NCI-H82 treated with DMSO at 0.1 percent for 48 hours (cell line): Measurements from ENCODE around the gene RBM28.

Experiments
- DNase-seq: peaks from one replicate; lab custom pipeline; 2025; ENCODE audit not compliant: unreplicated experiment; lab: John Stamatoyannopoulos, UW

Gene RBM28, protein sequence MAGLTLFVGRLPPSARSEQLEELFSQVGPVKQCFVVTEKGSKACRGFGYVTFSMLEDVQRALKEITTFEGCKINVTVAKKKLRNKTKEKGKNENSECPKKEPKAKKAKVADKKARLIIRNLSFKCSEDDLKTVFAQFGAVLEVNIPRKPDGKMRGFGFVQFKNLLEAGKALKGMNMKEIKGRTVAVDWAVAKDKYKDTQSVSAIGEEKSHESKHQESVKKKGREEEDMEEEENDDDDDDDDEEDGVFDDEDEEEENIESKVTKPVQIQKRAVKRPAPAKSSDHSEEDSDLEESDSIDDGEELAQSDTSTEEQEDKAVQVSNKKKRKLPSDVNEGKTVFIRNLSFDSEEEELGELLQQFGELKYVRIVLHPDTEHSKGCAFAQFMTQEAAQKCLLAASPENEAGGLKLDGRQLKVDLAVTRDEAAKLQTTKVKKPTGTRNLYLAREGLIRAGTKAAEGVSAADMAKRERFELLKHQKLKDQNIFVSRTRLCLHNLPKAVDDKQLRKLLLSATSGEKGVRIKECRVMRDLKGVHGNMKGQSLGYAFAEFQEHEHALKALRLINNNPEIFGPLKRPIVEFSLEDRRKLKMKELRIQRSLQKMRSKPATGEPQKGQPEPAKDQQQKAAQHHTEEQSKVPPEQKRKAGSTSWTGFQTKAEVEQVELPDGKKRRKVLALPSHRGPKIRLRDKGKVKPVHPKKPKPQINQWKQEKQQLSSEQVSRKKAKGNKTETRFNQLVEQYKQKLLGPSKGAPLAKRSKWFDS

GRCh38 chr7:128343554-128344430 lies at the start of gene RBM28:
Gene RBM28 (minus strand): TSS chr7:128343908. CDS start chr7:128343793, 115 bp downstream.
- DNase-seq: peak; percentile 73

- DNase-seq: no peak
These were observed 49.0 kb upstream of the RBM28 start for GRCh38 chr7:128392446-128393327.

DNA sequence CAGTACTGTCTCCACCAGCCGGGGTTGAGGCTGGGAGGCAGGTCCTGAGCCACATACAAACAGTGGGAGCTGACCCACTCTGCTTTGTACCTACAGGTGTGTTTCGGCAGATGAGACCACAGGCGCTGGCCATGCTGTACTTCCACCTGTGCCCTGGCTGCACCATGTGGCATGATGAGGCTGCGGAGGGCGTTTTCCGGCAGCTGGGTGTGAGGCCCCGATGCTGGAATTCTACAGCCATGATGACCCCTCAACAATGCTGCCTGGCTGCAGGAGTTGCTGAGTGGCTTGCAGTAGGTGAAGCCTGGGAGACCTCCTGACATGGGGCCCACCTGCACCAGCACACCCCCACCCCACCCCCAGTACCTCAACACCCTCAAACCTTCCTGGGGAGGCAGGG lies 48.1 kb upstream of the RBM28 start:
- DNase-seq: no peak

DNA sequence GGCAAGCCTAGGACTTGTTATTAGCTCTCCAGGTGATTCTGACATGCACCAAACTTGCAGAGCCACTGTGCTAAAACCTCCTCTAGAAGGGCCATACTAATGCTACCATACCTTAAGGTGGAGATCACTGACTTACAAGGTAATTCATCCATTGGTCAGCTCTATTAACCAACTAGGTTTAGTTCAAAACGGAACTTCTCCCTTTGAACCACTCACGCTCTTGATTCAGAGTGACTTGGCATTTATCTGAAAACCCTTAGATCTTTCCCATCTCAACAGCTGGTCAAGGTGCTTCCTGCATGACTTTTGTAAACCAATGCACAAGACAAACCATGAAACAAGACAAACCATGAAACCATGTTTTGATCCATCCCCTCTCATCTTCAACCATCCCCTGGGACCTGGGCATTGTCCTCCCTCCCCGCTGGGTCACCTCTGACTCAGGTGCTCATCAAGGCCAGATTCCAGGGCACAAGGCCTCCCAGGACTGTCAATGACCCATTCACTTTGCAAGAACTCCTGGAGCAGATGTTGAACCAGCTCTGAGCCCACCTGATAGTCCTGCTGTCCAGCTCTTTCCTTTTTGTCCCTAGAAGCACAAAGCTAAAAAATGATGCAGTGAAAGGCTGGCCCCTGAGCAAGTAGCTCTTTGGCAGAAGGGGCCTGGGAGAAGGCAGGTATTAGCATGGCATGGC lies 47.3 kb upstream of the RBM28 start:
- no peak for DNase-seq

DNA sequence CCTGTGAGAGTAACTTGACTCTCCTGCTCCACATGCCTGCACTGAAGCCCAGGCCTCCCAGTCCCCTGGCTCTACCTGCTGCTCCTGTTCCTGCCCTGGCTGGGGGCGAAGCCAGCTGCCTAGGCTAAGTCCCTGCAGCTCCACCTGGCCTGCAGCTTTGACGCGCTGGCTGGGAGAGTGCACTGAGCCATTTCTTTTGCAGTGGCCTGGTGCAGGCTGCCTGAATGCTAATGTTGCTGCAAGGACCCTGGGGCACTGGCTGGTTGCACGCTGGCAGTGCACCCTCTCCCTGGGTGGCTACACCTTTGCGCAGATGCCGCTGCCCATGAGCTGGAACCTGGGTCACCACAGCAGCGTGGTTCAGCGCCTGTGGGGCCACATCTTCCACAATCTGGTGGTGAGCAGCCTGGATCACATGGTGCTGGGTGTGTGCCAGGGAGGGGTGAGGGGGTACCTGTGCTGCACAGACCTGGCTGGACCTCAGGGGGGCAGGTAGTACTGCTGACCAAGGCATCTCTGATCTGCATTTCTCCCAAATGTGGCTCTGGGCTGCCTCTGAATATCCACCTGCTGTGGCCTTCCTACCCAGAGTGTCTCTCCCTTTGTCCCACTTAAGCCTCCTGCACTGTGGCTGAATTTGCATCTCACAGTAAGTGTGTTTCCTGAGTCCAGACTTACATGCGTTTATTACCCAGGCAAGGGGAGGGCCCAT lies 46.1 kb upstream of the RBM28 start:
- DNase-seq: no peak

- DNase-seq: no peak
These were observed 45.4 kb upstream of the RBM28 start for GRCh38 chr7:128389085-128389617.

- DNase-seq: no peak
These were observed 44.4 kb upstream of the RBM28 start for GRCh38 chr7:128388145-128388485.

DNA sequence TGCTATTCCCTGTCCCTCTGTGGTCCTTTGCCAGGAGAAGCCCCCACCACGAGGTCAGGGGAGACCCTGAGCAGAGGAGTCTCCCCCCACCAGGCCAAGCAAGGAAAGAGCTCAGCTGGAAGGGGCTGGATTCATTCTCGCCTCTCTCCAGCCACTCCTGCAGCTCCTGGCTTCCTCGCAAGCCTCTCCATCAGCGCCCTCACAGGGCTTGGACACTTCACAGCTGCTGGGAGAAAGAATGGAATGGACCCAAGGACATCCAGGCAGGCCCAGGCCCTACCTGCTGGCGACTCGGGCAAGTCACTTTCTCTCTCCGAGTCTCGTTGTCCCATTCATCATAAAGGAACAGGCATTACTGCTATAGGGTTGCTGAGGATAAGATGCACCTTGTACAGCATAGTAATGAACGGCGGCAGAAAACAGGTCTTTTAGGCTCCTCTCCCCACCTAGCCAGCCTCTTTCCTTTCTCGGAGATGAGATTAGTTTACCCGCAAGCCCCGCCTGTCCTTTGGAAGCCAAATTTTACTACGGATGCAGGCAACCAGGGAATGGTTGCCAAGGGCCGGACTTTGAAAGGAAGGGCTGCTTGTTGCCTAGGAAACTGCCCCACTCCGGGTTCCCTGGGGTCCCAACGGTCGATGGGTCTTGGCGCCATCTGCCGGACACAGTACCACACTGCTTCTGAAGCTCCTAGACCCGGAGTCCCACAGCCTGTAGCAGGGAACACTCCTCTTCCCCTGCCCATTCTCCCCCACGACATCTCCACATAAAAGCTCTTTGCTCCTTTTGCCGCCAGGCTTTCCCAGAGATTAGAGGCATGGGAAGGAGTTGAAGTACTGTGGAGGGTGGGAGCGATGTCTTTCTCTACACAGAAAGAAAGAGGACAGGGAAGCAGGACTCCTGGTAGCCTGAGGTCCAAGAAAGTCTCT lies 43.8 kb upstream of the RBM28 start:
- DNase-seq: peak; percentile 44

DNA sequence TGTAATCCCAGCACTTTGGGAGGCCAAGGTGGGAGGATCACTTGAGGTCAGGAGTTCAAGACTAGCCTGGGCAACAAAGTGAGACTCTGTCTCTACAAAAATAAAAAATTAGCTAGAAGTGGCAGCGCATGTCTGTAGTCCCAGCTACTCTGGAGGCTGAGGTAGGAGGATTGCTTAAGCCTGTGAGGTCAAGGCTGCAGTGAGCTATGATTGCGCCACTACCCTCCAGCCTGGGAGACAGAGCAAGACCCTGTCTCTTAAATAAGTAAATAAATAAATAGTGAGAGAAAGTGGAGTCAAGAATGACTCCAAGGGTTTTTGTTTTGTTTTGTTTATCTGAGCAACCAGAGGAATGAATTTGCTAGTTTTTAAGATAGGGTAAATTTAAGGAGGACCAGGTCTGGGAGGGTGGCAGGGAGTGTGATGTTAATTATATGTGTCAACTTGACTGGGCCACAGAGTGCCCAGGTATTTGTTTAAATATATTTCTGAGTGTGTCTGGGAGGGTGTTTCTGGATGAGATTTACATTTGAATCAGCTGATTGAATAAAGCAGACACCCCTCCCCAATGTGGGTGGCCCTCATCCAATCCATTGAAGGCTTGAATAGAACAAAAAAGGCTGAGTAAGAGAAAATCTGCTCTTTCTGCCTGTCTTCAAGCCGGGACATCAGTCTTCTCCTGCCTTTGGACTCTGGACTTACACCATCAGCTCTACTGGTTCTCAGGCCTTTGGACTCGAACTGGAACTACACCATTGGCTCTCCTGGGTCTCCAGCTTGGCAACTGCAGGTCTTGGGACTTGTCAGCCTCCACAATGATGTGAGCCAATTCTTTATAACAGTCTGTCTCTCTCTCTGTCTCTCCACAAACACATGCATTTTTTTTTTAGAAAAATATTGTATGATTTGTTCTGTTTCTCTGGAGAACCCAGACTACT lies 42.5 kb upstream of the RBM28 start:
- DNase-seq: no peak

DNA sequence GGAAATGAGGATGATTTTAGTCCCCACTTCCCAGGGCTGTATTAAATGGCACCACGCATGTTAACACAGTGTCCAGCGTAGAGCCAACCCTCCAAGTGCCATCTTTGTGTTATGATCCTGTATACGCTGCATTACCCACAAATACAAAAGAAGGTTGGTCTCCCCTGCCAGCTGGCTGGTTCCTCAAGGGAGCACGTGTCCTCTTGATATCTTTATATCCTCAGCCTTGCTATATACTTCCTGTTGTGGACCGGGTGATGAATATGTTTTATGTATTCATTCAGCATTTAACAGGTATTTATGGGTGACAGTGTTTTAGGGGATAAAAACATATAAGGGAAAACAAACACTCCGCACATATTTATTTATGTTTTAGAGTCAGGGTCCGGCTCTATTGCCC lies 41.0 kb upstream of the RBM28 start:
- no peak for DNase-seq

DNA sequence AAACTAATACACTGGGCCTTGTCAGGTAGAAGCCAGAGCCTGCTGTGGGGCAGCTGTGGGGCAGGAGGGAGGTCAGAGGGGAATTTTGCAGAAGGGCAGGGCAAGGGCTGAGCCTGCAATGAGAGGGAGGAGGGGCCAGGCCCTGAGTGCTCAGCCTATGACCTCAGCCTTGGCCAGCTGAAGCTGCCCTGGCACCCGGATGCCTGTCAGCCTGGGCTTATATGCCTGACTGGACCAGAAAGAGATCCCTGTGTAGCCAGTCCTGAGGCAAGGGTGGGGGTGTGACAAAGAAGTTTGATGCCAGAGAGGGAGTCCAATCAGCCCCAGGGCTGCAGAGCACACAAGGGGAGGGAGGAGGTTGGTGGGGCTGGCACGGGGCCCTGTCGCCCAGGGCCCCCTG lies 40.1 kb upstream of the RBM28 start:
- no peak for DNase-seq

DNA sequence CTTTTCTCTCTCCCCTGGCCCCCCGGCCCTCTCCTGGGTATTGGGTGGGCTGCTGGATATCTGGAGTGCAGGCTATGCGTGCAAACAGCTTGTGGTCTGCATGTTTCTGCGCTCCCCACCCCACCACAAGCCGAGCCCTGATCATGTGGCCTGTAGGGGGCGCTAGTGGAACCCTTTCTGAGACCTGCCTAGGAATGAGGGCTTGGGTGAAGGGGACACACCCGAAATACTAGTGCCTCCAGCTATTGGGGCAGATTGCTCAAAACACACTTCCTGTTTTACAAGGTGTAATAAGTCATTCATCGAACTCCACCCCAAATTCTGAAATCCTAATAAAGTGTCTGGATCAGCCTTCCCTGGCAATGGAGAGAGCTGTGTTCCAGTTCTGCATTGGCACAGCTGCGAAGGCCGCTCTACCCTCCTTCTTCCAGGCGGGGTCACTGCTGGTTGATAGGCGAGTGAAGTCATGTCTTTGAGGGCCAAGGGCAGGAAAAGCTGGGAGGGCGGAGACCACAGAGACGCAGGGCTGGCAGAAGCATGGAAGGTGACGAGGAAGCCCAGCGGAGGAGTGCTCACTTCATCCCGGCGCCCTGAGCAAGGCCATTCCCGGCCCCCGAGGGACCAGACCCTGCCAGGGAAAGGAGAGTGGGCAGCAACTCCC lies 37.6 kb upstream of the RBM28 start:
- no peak for DNase-seq

- no peak for DNase-seq
These were observed 36.9 kb upstream of the RBM28 start for GRCh38 chr7:128380483-128381106.

DNA sequence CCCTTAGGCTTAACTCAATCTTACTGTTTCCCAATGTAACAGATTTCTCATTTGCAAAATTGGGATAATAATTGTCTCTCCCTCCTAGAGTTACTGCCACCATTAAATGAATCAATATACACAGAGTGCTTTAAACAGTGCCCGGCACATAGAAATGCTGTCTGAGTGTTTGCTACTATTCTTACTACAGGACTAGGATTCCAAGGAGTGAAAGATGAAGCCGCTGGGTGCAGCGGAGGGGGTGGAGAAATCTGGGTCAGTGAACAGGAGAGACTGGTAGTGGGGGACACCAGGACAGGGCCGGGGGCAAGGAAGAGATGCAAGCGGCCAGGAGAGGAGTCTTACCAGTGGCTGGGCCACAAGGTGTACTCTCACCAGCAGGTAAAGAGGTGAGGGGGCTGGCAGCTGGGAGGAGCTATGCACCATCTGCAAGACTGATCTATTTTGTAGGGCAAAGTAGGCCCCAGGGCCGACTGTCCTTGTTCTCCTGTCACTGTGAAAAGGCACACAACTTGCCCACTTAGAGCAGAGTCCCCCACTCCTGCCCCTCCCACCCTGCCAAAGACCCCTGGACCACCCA lies 36.3 kb upstream of the RBM28 start:
- no peak for DNase-seq

DNA sequence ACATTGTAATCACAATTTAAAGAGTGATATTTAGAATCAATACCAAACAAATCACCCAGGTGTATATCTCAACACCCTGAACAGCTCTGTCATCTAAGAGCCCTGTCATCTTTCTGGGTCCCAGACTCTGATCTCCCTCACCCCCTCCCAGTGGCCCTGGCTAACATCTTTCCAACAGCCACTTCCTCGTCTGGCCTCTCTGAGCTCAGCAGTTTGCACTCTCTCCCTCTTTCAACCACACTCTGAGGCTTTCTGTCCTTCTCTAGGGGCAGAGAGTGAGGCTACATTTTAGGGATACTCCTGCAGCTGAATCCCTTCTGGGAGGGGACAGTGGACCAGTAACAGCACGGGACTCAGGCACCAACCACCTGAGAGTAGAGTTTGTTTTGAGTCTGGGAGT lies 34.9 kb upstream of the RBM28 start:
- DNase-seq: no peak

GRCh38 chr7:128376077-128376476 lies 32.4 kb upstream of the RBM28 start:
- DNase-seq: no peak
